Pancreas (tissue), 10 donors: ENCODE data around the gene GPR78. TPM values are rescaled to one million over a fixed set of nuclear protein-coding genes. Genes with fewer than 3 reads are reported as not detected.

Experiments
- ATAC-seq, 4 donors: fragments of 200-7000 bp; cut with Tn5 transposase; one replicate each; pipeline versions ENCODE4 v1.8.0 to v1.9.1; 2020; ENCODE audit warnings: mild to moderate bottlenecking in 4 of 4, moderate library complexity in 4 of 4
- DNase-seq, 6 donors: peaks; one replicate each; pipeline ENCODE4 v3.0.0-alpha.2; 2020
- FAIRE-seq: peaks from 2 replicates; lab custom pipeline; 2012; peaks lifted over from hg19 to GRCh38; lab: Jason Lieb, UNC
- H3K27ac ChIP-seq, 4 donors: fragments of 200-600 bp; sonication (generic); 1 replicate in 3 of 4; 2 replicates in 1 of 4; pipeline versions ENCODE4 v1.5.0 to v1.8.0; 2020
- H3K27me3 ChIP-seq, 4 donors: fragments of 200-600 bp; one replicate each; pipeline ENCODE4 v1.8.0; 2021
- H3K36me3 ChIP-seq, 3 donors: fragments of 200-600 bp; sonication (generic) in 1 of 3; one replicate each; pipeline versions ENCODE4 v1.5.0 to v1.8.0; 2020 to 2021
- H3K4me1 ChIP-seq, 3 donors: fragments of 200-600 bp; one replicate each; pipeline ENCODE4 v1.8.0; 2021
- H3K4me3 ChIP-seq, 4 donors: fragments of 200-600 bp; sonication (generic) in 2 of 4; one replicate each; pipeline versions ENCODE4 v1.5.0 to v1.8.0; 2020 to 2021
- H3K9me3 ChIP-seq, 4 donors: fragments of 200-600 bp; one replicate each; pipeline ENCODE4 v1.8.0; 2021
- WGBS, 2 donors: extraction: QIAGEN DNeasy Blood & Tissue Kit; methylation state at CpG; one replicate each; pipeline ENCODE4 v1.1.7; 2013; 5-methylcytosine and 5-hydroxymethylcytosine counted together
- intact Hi-C, 3 donors: fragments of 100-400 bp; cut with DNase I; formaldehyde crosslinking; loops; one replicate each; pipeline versions ENCODE4 v1.11.1 to v1.14.2; 2022
- polyA plus RNA-seq, 2 donors: library from polyadenylated mRNA; stranded (reverse); fragments of 200-250 nt; gene quantifications; one replicate each; pipeline ENCODE4 v1.2.3, GENCODE V29; 2013
- total RNA-seq, 6 donors: library from RNA; stranded (reverse); fragmentation: NEBNext Ultra II Directional in 4 of 6; extraction: Animal tissue kit (Norgen Biotek cat#: 25700) in 4 of 6; gene quantifications; one replicate each; pipeline versions ENCODE4 v1.2.1 to v1.2.4, GENCODE V29; 2021 to 2023
- TF ChIP-seq, protein P1 (sequence below), 4 donors: fragments of 200-600 bp; sonication (generic) in 3 of 4; IDR thresholded peaks; one replicate each; pipeline versions ENCODE4 v1.5.0 to v1.8.0; 2021; ENCODE audit warnings: antibody characterized with exemption in 4 of 4
- donor health status: healthy with polysubstance abuse.
- donor health status: DM: no; HTN: no; CAD: no; lungs with moderate emphysema.
- donor health status: DM: no; HTN: no; CAD: no.
- donor health status: control.
- donor health status: control.
- donor health status: Bipolar disorder and iron deficiency.
- donor health status: DM: yes; HTN: yes; CAD: no.
- donor health status: DM: no; HTN: no; CAD: no.
- donor health status: DM: no; HTN: no; CAD: no.
- donor health status: DM: yes; HTN: yes; CAD: no.

The GPR78 gene
- total and polyA plus RNA-seq, 8 donors, result 0.02 to 0.04 TPM; not detected in 6

DNA sequence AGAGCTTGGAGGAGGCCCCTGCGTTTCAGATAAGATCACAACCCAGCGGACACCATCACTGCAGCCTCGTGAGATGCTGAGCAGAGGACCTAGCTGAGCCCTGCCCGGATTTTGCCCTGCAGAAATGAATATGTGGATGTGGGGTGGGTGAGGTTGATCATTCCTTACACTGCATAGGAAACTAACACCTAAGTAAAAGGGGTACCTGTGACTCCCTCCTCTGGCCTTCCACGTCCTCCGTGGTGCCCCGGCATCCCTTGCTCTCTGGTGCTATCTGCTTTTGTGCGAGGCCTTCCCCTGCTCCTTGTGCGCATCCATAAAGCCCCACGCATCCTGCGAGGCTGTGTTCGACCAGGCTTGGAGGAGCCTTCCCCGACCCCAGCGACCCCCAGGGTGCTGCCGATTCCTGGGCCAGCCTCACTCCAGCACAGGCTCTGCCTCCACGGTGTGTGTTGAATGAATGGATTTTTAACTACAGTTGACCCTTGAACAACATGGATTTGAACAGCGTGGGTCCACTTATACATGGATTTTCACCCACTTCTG, 25.6 kb upstream of the GPR78 start:
- Histone ChIP-seq H3K9me3 (no peaks in the 10 kb centered on the region), H3K4me1 (no peaks in the 10 kb centered on the region), H3K27me3 (no peaks in the 10 kb centered on the region), H3K27ac (no peak overlapping the region), H3K36me3 (no peaks in the 10 kb centered on the region), H3K4me3 (no peak overlapping the region)
- TF ChIP-seq, protein P1, sequence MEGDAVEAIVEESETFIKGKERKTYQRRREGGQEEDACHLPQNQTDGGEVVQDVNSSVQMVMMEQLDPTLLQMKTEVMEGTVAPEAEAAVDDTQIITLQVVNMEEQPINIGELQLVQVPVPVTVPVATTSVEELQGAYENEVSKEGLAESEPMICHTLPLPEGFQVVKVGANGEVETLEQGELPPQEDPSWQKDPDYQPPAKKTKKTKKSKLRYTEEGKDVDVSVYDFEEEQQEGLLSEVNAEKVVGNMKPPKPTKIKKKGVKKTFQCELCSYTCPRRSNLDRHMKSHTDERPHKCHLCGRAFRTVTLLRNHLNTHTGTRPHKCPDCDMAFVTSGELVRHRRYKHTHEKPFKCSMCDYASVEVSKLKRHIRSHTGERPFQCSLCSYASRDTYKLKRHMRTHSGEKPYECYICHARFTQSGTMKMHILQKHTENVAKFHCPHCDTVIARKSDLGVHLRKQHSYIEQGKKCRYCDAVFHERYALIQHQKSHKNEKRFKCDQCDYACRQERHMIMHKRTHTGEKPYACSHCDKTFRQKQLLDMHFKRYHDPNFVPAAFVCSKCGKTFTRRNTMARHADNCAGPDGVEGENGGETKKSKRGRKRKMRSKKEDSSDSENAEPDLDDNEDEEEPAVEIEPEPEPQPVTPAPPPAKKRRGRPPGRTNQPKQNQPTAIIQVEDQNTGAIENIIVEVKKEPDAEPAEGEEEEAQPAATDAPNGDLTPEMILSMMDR (IDR thresholded peaks at IDR 0.05), result no peak
- FAIRE-seq (no peak), ATAC-seq (no peak), DNase-seq (peak in 1 of 6 donors; percentile 19)
- intact Hi-C loops, result no loop called here
- 79 to 80% methylated on average over 17 of the region's 17 CpGs for WGBS, 2 donors

DNA sequence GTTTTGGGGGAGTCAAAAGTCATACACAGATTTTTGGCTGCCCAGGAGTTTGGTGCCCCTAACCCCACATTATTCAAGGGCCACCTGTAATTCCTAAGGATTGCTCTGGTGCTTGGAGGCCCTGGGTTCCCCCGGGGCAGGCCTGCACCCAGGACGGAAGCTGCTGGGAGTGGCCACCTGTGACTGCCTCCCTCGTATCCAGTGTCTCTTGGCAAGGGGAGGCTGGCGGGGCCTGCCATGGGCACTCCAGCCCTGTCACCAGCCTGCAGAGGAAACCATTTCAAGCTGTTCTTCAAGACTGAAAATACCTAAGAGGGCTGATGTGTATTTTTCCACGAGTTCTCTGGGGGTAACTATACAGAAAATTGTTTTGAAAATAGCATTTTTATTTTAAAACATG, 24.5 kb upstream of the GPR78 start:
- FAIRE-seq (no peak), DNase-seq (peak in 1 of 6 donors; percentile 23), ATAC-seq (no peak)
- Histone ChIP-seq H3K9me3 (no peaks in the 10 kb centered on the region), H3K4me3 (no peak overlapping the region), H3K27me3 (no peaks in the 10 kb centered on the region), H3K27ac (no peak overlapping the region), H3K4me1 (no peaks in the 10 kb centered on the region), H3K36me3 (no peaks in the 10 kb centered on the region)
- TF ChIP-seq, protein P1 (IDR thresholded peaks at IDR 0.05), result no peak
- intact Hi-C loops, result no loop called here
- 60 to 74% methylated on average over 5 of the region's 5 CpGs for WGBS, 2 donors

DNA sequence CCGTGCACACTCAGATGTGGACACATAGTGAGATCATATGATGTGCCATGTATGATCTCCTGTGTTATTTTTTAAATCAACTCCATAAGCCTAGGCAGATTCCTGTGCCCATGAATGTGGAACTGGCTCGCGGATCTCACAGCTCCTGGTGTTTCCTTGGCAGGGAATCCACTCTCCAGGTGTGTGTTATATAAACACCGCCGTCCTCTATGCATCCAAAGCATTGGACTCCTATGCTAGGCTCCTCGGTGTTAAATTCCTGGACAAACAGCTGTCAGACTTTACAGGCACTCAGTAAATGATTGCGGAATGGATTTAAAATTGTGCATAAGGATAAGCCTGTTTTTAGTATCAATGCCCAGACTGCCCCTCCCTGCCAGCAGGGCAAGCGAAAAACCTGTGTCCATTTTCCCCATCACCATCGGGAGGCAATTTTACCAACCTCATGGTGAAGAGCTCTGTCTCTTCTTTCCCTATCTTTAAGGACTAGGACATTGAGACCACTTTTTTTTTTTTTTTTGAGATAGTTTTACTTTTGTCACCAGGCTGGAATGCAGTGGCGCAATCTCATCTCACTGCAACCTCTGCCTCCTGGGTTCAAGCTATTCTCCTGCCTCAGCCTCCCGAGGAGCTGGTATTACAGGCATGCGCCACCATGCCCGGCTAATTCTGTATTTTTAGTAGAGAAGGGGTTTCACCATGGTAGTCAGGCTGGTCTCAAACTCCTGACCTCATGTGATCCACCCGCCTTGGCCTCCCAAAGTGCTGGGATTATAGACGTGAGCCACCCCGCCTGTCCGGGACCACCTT, 23.6 kb upstream of the GPR78 start:
- no peaks in the 10 kb centered on the region for H3K36me3 ChIP-seq
- FAIRE-seq (no peak), ATAC-seq (no peak), DNase-seq (peak in 1 of 6 donors; percentile 16)
- H3K27ac ChIP-seq, result no peak overlapping the region
- 70 to 73% methylated on average over 17 of the region's 17 CpGs for WGBS, 2 donors
- H3K4me3 ChIP-seq, result no peak overlapping the region
- no peaks in the 10 kb centered on the region for H3K4me1 ChIP-seq
- no peaks in the 10 kb centered on the region for H3K9me3 ChIP-seq
- H3K27me3 ChIP-seq, result no peaks in the 10 kb centered on the region
- intact Hi-C loops, result no loop called here
- TF ChIP-seq, protein P1 (IDR thresholded peaks at IDR 0.05), result no peak

DNA sequence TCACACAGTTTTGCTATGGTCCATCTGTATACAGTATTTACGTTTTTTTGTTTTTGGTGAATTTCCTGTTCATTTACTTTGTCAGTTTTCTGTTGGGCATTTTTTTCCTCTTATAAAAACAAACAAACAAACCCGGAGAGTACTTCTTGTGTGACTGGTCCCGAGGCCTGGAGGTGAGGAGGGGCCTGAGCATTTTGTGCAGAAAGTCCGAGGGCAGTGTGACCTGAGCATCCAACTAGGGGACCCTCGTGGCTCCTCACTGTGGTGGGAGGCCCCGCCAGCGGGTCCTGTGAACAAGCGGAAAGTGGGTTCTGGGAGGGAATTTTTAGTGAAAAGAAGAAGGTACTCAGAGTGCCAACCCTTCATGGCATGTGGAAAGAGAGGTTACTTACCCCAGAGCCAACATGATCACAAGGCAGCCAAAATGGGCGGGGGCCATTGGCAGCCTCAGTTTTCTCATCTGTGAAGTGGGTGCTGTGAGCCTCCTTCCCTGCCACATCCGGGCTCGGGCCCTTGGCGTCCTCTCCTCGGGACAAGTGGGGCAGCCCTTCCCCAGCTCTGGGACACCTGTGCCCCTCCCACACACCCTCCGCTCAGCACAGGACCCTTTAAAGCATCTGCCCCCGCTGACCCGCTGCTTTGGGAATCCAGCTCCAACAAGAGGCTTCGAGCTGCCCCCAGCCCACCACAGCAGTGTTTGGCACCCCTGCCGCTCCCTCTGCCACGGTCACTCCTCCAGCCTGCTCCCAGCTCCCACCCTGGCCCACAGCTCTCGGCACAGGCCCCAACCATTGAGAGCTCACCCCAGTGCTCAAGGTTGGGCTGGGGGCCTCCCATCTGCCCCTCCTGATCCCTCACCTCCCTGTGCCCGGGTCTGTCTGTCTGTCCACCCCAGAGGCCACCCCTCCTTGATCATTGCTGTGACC, 22.8 kb upstream of the GPR78 start:
- TF ChIP-seq, protein P1 (IDR thresholded peaks at IDR 0.05), result no peak
- Histone ChIP-seq H3K4me1 (no peaks in the 10 kb centered on the region), H3K36me3 (no peaks in the 10 kb centered on the region), H3K27ac (no peak overlapping the region), H3K9me3 (no peaks in the 10 kb centered on the region), H3K4me3 (no peak overlapping the region), H3K27me3 (no peaks in the 10 kb centered on the region)
- intact Hi-C loops, result no loop called here
- ATAC-seq (no peak), DNase-seq (peak in 1 of 6 donors; percentile 41), FAIRE-seq (no peak)
- 74 to 76% methylated on average over 21 of the region's 21 CpGs for WGBS, 2 donors
